GM12878 (cell line): ENCODE measurements around the gene SLC19A3.

Experiments used
- CREB1 ChIP-seq: IDR thresholded peaks from 2 replicates; pipeline ENCODE4 v1.6.1; 2012; ENCODE audit warnings: low read depth, mild to moderate bottlenecking, inconsistent platforms
- CTCF ChIP-seq, 3 experiments: IDR thresholded peaks in 2 of 3; conservative IDR thresholded peaks in 1 of 3; 2 replicates each; pipeline ENCODE4 v1.5.1; 2011; ENCODE audit warnings: low read depth in 3 of 3, low read length in 3 of 3, mild to moderate bottlenecking in 3 of 3, control low read depth in 2 of 3, moderate library complexity in 2 of 3, inconsistent platforms in 1 of 3, mixed read lengths in 1 of 3; ENCODE audit not compliant: control insufficient read depth in 2 of 3, insufficient read depth in 1 of 3; ENCODE audit errors: extremely low read depth in 1 of 3
- ETV6 ChIP-seq, 2 experiments: fragments of 450-650 bp in 1 of 2; IDR thresholded peaks in 1 of 2; conservative IDR thresholded peaks in 1 of 2; 2 replicates each; pipeline ENCODE4 v1.6.1; 2014; ENCODE audit warnings: antibody characterized with exemption in 1 of 2, borderline replicate concordance in 1 of 2, low read depth in 1 of 2, mild to moderate bottlenecking in 1 of 2, moderate library complexity in 1 of 2
- MTA2 ChIP-seq: fragments of 450-650 bp; IDR thresholded peaks from 2 replicates; pipeline ENCODE4 v1.6.1; 2016; ENCODE audit warnings: low read depth, mild to moderate bottlenecking, moderate library complexity
- POLR2A ChIP-seq: IDR thresholded peaks from 2 replicates; pipeline ENCODE4 v1.6.1; 2011; ENCODE audit warnings: low read depth, mild to moderate bottlenecking, low read length
- POLR2AphosphoS2 ChIP-seq: IDR thresholded peaks from 2 replicates; pipeline ENCODE4 v1.6.1; 2011; ENCODE audit warnings: low read depth, mild to moderate bottlenecking, low read length, improper control_type of control experiment, moderate library complexity
- RCOR1 ChIP-seq: conservative IDR thresholded peaks from 2 replicates; pipeline ENCODE4 v1.6.1; 2012; ENCODE audit warnings: low read depth, low read length, improper control_type of control experiment
- SRF ChIP-seq, 2 experiments: IDR thresholded peaks; 2 replicates each; pipeline ENCODE4 v1.6.1; 2011; ENCODE audit warnings: low read depth in 2 of 2, low read length in 2 of 2, mild to moderate bottlenecking in 1 of 2, moderate library complexity in 1 of 2
- YY1 ChIP-seq: IDR thresholded peaks from 2 replicates; pipeline ENCODE4 v1.6.1; 2011; ENCODE audit warnings: low read depth, mild to moderate bottlenecking, low read length

DNA sequence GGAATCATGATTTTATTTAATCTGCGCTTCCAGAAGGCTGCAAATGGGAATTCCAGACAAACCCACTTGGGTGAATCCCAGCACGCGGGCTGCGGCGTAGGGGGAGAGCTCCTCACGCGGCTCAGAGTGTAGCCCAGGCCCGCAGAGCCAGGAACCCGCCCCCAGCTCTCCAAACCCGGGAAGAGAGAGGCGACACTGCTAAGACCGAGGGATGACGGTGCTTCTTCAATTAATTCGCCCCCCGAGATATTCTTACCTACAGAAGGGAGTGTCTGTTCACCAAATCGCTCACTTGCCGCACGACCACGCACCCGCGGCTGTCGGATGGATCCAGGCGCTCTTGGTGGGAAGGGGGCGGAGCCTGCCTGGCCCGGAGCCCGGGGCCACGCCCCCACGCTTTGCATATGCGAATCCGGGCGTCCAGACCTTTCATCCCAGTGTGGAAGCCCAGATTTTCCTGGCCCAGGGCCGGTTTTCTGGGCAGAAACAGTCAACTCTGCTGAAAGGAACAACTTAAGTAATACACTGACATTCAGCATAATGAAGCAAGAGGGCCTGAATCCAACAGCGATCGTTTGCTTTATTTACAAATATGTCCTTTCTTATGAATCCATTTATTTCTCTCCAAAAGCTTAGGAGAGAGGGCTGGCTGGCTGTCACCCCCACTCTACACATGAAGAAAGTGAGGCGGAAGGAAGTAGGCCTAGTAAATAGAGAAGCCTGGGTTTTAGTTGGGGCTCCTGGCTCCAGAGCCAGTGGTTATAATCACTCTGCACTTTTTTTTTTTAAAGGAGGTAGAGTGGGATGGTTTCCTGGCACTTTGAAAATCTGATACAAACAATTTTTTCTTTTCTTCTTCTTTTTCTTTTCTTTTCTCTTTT lies at the start of gene SLC19A3:
- TF ChIP-seq CREB1 (no peak), POLR2AphosphoS2 (no peak), YY1 (no peak), SRF (IDR thresholded peaks at IDR 0.05; ENCODE audit: low read depth in 2 of 2, low read length in 2 of 2) (no peak), POLR2A (no peak), RCOR1 (no peak), MTA2 (no peak), ETV6 (conservative IDR thresholded peaks at IDR 0.05 in 1 of 2, IDR thresholded peaks at IDR 0.05 in 1 of 2; ENCODE audit: borderline replicate concordance in 1 of 2, low read depth in 1 of 2) (no peak), CTCF (IDR thresholded peaks at IDR 0.05 in 2 of 3, conservative IDR thresholded peaks at IDR 0.05 in 1 of 3; ENCODE audit: control insufficient read depth in 2 of 3, extremely low read depth in 1 of 3, insufficient read depth in 1 of 3, low read depth in 3 of 3, low read length in 3 of 3) (no peak)
